GM12878 (cell line): ENCODE data around the gene CREBBP. TPM values are rescaled to one million over a fixed set of nuclear protein-coding genes. Genes with fewer than 3 reads are reported as not detected.

ENCODE experiments used
- ATAC-seq: fragments of 200-7000 bp; cut with Tn5 transposase; 3 replicates; pipeline ENCODE4 v1.9.1; 2020; ENCODE audit warnings: mild to moderate bottlenecking, moderate library complexity
- BruUV-seq: library from RNA; stranded (reverse); fragments of 400-500 nt; replicated peaks from 2 replicates; lab custom pipeline; 2021; lab: Mats Ljungman, UMichigan
- CTCF ChIA-PET: fragments of 300-600 bp; sonication (Branson Sonifier 250); formaldehyde crosslinking; extraction: SDS; loops from one replicate; lab custom pipeline; 2021; ENCODE audit warnings: inconsistent platforms; lab: Yijun Ruan, JAX
- POLR2A ChIA-PET: fragments of 350-600 bp; formaldehyde crosslinking; extraction: SDS; loops from one replicate; lab custom pipeline; 2021; ENCODE audit warnings: inconsistent platforms; lab: Charles Lee
- RAD21 ChIA-PET: fragments of 300-600 bp; sonication (Branson Sonifier 250); formaldehyde crosslinking; loops from one replicate; lab custom pipeline; 2023; ENCODE audit warnings: antibody characterized with exemption; ENCODE audit not compliant: unreplicated experiment; lab: Charles Lee
- SMC1A ChIA-PET: fragments of 300-600 bp; sonication (Branson Sonifier 250); formaldehyde crosslinking; loops from one replicate; lab custom pipeline; 2023; ENCODE audit not compliant: unreplicated experiment, uncharacterized antibody; lab: Charles Lee
- DNase-seq: peaks from one replicate; pipeline ENCODE4 v3.0.0-alpha.2; 2011; ENCODE audit warnings: low read depth, low spot score
- FAIRE-seq: peaks from 3 replicates; lab custom pipeline; 2011; peaks lifted over from hg19 to GRCh38; lab: Jason Lieb, UNC
- H2AFZ ChIP-seq: 2 replicates; pipeline ENCODE4 v1.6.0; 2011; ENCODE audit warnings: low read depth, low read length, control low read depth; ENCODE audit not compliant: control insufficient read depth
- H3K27ac ChIP-seq: 2 replicates; pipeline ENCODE4 v1.5.1; 2011; ENCODE audit warnings: control low read depth; ENCODE audit not compliant: control insufficient read depth, insufficient read depth
- H3K27me3 ChIP-seq, 2 experiments: replicated peaks in 1 of 2; 2 replicates each; pipeline versions ENCODE4 v1.6.0 to v1.6.1; 2011; ENCODE audit warnings: low read length in 1 of 2; ENCODE audit not compliant: control insufficient read depth in 2 of 2, insufficient read depth in 2 of 2
- H3K36me3 ChIP-seq, 2 experiments: 2 replicates each; pipeline ENCODE4 v1.5.1; 2011; ENCODE audit warnings: low read length in 1 of 2; ENCODE audit not compliant: control insufficient read depth in 2 of 2, insufficient read depth in 2 of 2
- H3K4me1 ChIP-seq: 2 replicates; pipeline ENCODE4 v1.6.1; 2011; ENCODE audit warnings: mild to moderate bottlenecking, low read length, moderate library complexity, mixed read lengths; ENCODE audit not compliant: control insufficient read depth, insufficient read depth
- H3K4me2 ChIP-seq: 2 replicates; pipeline ENCODE4 v1.6.0; 2011; ENCODE audit warnings: control low read depth; ENCODE audit not compliant: control insufficient read depth, insufficient read depth
- H3K4me3 ChIP-seq: fragments of 200-600 bp; sonication (generic); 2 replicates; pipeline ENCODE4 v1.5.1; 2016
- H3K79me2 ChIP-seq: 2 replicates; pipeline ENCODE4 v1.6.0; 2011; ENCODE audit warnings: low read length; ENCODE audit not compliant: control insufficient read depth, insufficient read depth
- H3K9ac ChIP-seq: 2 replicates; pipeline ENCODE4 v1.8.0; 2011; ENCODE audit warnings: low read length, control low read depth, mixed read lengths; ENCODE audit not compliant: control insufficient read depth, insufficient read depth
- H3K9me3 ChIP-seq: replicated peaks from 3 replicates; pipeline ENCODE4 v1.5.1; 2011; ENCODE audit warnings: mild to moderate bottlenecking, low read length; ENCODE audit not compliant: control insufficient read depth, insufficient read depth
- H4K20me1 ChIP-seq: 2 replicates; pipeline ENCODE4 v1.6.0; 2011; ENCODE audit not compliant: control insufficient read depth, insufficient read depth
- BCL11A ChIP-seq: IDR thresholded peaks from 2 replicates; pipeline ENCODE4 v1.6.1; 2011; ENCODE audit warnings: low read depth, low read length
- FOXM1 ChIP-seq: IDR thresholded peaks from 2 replicates; pipeline ENCODE4 v1.6.1; 2012; ENCODE audit warnings: low read depth, mild to moderate bottlenecking, inconsistent platforms, low read length, moderate library complexity
- IKZF1 ChIP-seq: fragments of 450-650 bp; conservative IDR thresholded peaks from 2 replicates; pipeline ENCODE4 v1.6.1; 2017; ENCODE audit warnings: antibody characterized with exemption, mild to moderate bottlenecking
- NR2F1 ChIP-seq: fragments of 450-650 bp; conservative IDR thresholded peaks from 2 replicates; pipeline ENCODE4 v1.6.1; 2017; ENCODE audit warnings: mild to moderate bottlenecking
- RB1 ChIP-seq: fragments of 450-650 bp; formaldehyde crosslinking; IDR thresholded peaks from 2 replicates; pipeline ENCODE4 v1.6.1; 2017; ENCODE audit warnings: mild to moderate bottlenecking, borderline replicate concordance
- RELA ChIP-seq: fragments of 450-650 bp; IDR thresholded peaks from 2 replicates; pipeline ENCODE4 v1.8.0; 2014; ENCODE audit warnings: borderline replicate concordance; ENCODE audit not compliant: partially characterized antibody
- WGBS: methylation state at CpG from one replicate; pipeline ENCODE4 v1.1.6; 2016; ENCODE audit warnings: low lambda C conversion rate; ENCODE audit not compliant: insufficient replicate concordance, insufficient coverage; ENCODE audit errors: missing lambda C conversion rate; 5-methylcytosine and 5-hydroxymethylcytosine counted together
- in situ Hi-C: fragments of 300-500 bp; cut with MboI; formaldehyde crosslinking; loops from 9 replicates; pipeline ENCODE4 v1.14.3; 2018; ENCODE audit warnings: mixed read lengths
- intact Hi-C: fragments of 100-400 bp; cut with micrococcal nuclease; formaldehyde crosslinking; loops from one replicate; pipeline ENCODE4 v1.14.2; 2022; ENCODE audit not compliant: unreplicated experiment
- polyA plus RNA-seq, 11 experiments: library from polyadenylated mRNA; depleted of rRNA in 4 of 11; unstranded in 6 of 11; stranded (reverse) in 5 of 11; fragments of >200 nt; fragmentation: Nextera tagmentation in 4 of 11; fragmentation: Illumina TruSeq in 1 of 11; extraction: Ambion mirVana in 4 of 11; extraction: Trizol in 1 of 11; gene quantifications; 1 replicate in 1 of 11; 2 replicates in 10 of 11; pipeline versions ENCODE4 v1.2.1 to v1.2.3, GENCODE V29; 2011 to 2016; ENCODE audit warnings: inconsistent platforms in 2 of 11, missing spikeins in 2 of 11, low read depth in 1 of 11
- total RNA-seq, 4 experiments: library from RNA; depleted of rRNA in 3 of 4; stranded (reverse); fragments of >200 nt in 3 of 4; fragmentation: Illumina TruSeq in 1 of 4; extraction: Trizol in 1 of 4; gene quantifications; 2 replicates each; pipeline versions ENCODE4 v1.2.1 to v1.2.3, GENCODE V29; 2013 to 2021
- TF ChIP-seq, protein P1 (sequence below): fragments of 450-650 bp; IDR thresholded peaks from 2 replicates; pipeline ENCODE4 v1.6.1; 2018; ENCODE audit warnings: mild to moderate bottlenecking, low read depth, moderate library complexity; ENCODE audit not compliant: partially characterized antibody
- TF ChIP-seq, protein P2 (sequence below): IDR thresholded peaks from 2 replicates; pipeline ENCODE4 v1.6.1; 2011; ENCODE audit warnings: low read depth, low read length, improper control_type of control experiment, borderline replicate concordance

The CREBBP gene
- total and polyA plus RNA-seq, 10 of the 15 experiments (the other 5 are each of a cell fraction or from before 2014, with no cell fraction given): 3.4 to 32.7 (median 7.9) TPM

DNA sequence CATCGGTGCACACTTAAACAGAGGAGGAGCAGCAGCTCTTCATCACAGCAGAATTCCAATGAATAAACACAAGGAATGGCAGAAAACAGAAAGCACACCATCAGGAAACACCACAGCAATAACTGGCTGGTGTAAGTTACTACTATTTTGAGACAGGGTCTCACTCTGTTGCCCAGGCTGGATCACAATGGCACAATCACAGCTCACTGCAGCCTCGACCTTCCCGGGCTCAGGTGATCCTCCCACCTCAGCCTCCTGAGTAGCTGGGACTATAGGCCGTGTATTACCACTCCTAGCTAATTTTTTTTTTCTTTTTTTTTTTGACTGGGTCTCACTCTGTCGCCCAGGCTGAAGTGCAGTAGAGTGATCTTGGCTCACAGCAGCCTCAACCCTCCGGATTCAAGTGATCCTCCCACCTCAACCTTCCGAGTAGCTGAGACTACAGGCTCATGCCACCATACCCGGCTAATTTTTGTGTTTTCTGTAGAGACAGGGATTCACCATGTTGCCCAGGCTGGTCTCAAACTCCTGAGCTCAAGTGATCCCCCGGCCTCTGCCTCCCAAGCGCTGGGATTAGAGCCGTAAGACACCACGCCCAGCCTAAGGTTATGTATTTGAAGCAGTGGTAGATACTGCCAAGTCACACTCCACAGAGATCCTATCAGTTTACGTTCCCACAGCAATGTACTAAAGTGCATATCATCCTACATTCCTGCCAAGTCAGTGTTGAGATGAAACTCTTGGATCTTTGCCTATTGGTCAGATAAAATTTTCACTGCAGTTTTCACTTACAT is 183.9 kb downstream of the CREBBP start:
- peaks cover 5% of the 10 kb centered on the region for H3K79me2 ChIP-seq
- 82% methylated on average over 13 of the region's 13 CpGs for WGBS

More for the DNA sequence above, 183.9 kb downstream of the CREBBP start:
- H3K27me3 ChIP-seq: no peaks in the 10 kb centered on the region
- no peak overlapping the region for H3K27ac ChIP-seq
- no TSS peak for BruUV-seq
- peaks cover 0 to 2% of the 10 kb centered on the region in 2 experiments; a peak in 3 of 4 replicates for H3K36me3 ChIP-seq
- no peaks in the 10 kb centered on the region for H4K20me1 ChIP-seq
- DNase-seq (no peak), FAIRE-seq (no peak)
- intact Hi-C loops: no loop called here
- H2AFZ ChIP-seq: no peak overlapping the region
- ChIA-PET SMC1A (no interaction called here), CTCF (interaction anchor here (0.6 to 0.9 kb wide), 4 partner anchors 10 to 557 kb away, joined by 3 to 4 read pairs (median 3); no protein-coding TSS in a partner anchor), POLR2A (interaction anchor here (0.5 kb wide), 1 partner anchor 568 kb away, joined by 6 read pairs; no protein-coding TSS in a partner anchor), RAD21 (interaction anchor here (0.9 kb wide), 1 partner anchor 47 kb away, joined by 3 read pairs; no protein-coding TSS in a partner anchor)
- no peak overlapping the region for H3K4me2 ChIP-seq
- no peak overlapping the region for H3K9ac ChIP-seq
- in situ Hi-C loops: no loop called here
- H3K9me3 ChIP-seq: no peaks in the 10 kb centered on the region
- H3K4me1 ChIP-seq: peaks cover 9% of the 10 kb centered on the region
- TF ChIP-seq NR2F1: no peak
- TF ChIP-seq BCL11A: no peak
- TF ChIP-seq, protein P1, sequence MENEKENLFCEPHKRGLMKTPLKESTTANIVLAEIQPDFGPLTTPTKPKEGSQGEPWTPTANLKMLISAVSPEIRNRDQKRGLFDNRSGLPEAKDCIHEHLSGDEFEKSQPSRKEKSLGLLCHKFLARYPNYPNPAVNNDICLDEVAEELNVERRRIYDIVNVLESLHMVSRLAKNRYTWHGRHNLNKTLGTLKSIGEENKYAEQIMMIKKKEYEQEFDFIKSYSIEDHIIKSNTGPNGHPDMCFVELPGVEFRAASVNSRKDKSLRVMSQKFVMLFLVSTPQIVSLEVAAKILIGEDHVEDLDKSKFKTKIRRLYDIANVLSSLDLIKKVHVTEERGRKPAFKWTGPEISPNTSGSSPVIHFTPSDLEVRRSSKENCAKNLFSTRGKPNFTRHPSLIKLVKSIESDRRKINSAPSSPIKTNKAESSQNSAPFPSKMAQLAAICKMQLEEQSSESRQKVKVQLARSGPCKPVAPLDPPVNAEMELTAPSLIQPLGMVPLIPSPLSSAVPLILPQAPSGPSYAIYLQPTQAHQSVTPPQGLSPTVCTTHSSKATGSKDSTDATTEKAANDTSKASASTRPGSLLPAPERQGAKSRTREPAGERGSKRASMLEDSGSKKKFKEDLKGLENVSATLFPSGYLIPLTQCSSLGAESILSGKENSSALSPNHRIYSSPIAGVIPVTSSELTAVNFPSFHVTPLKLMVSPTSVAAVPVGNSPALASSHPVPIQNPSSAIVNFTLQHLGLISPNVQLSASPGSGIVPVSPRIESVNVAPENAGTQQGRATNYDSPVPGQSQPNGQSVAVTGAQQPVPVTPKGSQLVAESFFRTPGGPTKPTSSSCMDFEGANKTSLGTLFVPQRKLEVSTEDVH: no peak
- TF ChIP-seq IKZF1: no peak
- no peak for TF ChIP-seq RELA
- no peak for TF ChIP-seq RB1
- no peak for TF ChIP-seq FOXM1
- TF ChIP-seq, protein P2, sequence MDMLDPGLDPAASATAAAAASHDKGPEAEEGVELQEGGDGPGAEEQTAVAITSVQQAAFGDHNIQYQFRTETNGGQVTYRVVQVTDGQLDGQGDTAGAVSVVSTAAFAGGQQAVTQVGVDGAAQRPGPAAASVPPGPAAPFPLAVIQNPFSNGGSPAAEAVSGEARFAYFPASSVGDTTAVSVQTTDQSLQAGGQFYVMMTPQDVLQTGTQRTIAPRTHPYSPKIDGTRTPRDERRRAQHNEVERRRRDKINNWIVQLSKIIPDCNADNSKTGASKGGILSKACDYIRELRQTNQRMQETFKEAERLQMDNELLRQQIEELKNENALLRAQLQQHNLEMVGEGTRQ: no peak
- TF ChIP-seq, all 136 proteins: peak for 0
- no peak overlapping the region for H3K4me3 ChIP-seq
- ATAC-seq: no peak
